HG03066 (cell line): ENCODE measurements around the gene PROK2.
A peak's percentile ranks its signal among the peaks of the same experiment; 100 is the strongest.

Source experiments
- ATAC-seq: cut with Tn5 transposase; IDR thresholded peaks from one replicate; pipeline ENCODE4 v1.9.1; 2021; ENCODE audit warnings: low read depth; ENCODE audit not compliant: unreplicated experiment

The PROK2 gene

GRCh38 chr3:71751602-71752001 lies 33.3 kb downstream of the PROK2 start:
- no peak for ATAC-seq

- ATAC-seq = no peak
These were observed 40.2 kb downstream of the PROK2 start for GRCh38 chr3:71744738-71745137.

GRCh38 chr3:71742621-71743020 lies 42.3 kb downstream of the PROK2 start:
- ATAC-seq = no peak

GRCh38 chr3:71734881-71735280 lies 50.1 kb downstream of the PROK2 start:
- no peak for ATAC-seq

- no peak for ATAC-seq
These were observed 51.6 kb downstream of the PROK2 start for GRCh38 chr3:71733319-71733718.

GRCh38 chr3:71732637-71733036 lies 52.3 kb downstream of the PROK2 start:
- ATAC-seq = no peak

- ATAC-seq = no peak
These were observed 56.2 kb downstream of the PROK2 start for GRCh38 chr3:71728632-71729342.

GRCh38 chr3:71726146-71726545 lies 58.8 kb downstream of the PROK2 start:
- ATAC-seq = no peak

- ATAC-seq = peak; percentile 39
These were observed 59.5 kb downstream of the PROK2 start, which contains the start of gene EIF4E3 for GRCh38 chr3:71725271-71725991. Gene EIF4E3, minus strand, starts transcription at chr3:71725402. Its CDS starts 35 bp downstream, at chr3:71725367.

GRCh38 chr3:71724584-71725270 lies 60.2 kb downstream of the PROK2 start:
- ATAC-seq = peak; percentile 39

GRCh38 chr3:71724171-71724453 lies 60.8 kb downstream of the PROK2 start:
- ATAC-seq = no peak

- no peak for ATAC-seq
These were observed 61.3 kb downstream of the PROK2 start for GRCh38 chr3:71723452-71724170.

GRCh38 chr3:71722693-71723092 lies 62.3 kb downstream of the PROK2 start:
- no peak for ATAC-seq
